Urothelium cell line (cell line): ENCODE results near the gene SAFB2.

Experiments used
- DNase-seq: peaks from one replicate; pipeline ENCODE4 v3.0.0; 2011; ENCODE audit warnings: low spot score, mixed read lengths
- FAIRE-seq: peaks from 2 replicates; lab custom pipeline; 2011; peaks lifted over from hg19 to GRCh38; lab: Jason Lieb, UNC

The SAFB2 gene

DNA sequence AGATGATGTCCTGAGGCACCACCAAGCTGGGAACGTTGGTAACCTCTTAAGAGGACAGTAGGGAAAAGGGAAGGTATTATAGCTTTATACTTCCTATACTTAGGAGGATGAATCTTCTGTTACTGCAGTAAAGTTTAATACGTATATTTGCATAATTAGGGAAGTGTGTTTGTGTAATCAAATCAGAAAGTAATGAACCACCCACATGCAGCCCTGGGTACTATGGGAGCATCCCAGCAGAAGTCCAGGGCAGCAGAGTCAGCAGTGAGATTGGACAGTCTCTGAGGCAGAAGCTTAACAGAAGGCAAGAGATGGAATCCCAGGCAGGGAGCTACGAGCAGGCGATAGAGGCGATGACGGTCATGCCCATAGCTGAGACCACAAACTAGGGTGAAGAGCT lies 12.9 kb upstream of the SAFB2 start:
- DNase-seq (no peak), FAIRE-seq (no peak)

DNA sequence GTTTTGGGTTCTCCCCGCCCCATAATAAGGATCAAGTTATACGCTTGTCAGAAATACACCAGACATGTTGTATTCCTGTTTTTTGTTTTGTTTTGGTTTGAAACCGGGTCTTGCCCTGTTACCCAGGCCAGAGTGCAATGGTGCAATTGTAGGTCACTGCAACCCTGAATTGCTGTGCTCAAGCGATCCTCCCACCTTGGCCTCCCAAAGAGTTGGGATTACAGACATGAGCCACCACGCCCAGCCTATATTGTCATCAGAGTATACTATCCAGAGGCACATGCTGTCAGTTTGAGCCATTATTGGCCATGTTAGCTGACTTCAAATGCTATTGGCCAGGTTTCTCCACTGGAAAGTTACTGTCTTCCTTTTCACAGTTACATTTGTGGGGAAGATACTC lies 10.1 kb upstream of the SAFB2 start:
- FAIRE-seq: no peak
- no peak for DNase-seq

DNA sequence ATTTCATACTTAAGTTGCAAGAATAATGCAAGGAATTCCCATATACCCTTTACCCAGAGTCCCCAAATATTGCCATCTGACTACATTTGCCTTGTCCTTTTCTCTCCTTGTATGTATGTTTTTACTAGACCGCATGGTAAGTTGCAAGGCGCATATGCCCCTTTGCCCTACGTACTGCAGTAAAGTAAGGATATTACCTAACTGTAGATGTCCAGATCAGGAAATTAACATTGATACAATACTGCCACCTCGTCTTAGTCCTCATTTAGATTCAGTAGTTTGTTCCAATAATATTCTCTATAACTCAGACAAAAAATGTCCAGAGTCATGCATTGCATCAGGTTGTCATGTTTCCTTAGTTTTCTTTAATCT lies 9.7 kb upstream of the SAFB2 start:
- DNase-seq: no peak
- no peak for FAIRE-seq

DNA sequence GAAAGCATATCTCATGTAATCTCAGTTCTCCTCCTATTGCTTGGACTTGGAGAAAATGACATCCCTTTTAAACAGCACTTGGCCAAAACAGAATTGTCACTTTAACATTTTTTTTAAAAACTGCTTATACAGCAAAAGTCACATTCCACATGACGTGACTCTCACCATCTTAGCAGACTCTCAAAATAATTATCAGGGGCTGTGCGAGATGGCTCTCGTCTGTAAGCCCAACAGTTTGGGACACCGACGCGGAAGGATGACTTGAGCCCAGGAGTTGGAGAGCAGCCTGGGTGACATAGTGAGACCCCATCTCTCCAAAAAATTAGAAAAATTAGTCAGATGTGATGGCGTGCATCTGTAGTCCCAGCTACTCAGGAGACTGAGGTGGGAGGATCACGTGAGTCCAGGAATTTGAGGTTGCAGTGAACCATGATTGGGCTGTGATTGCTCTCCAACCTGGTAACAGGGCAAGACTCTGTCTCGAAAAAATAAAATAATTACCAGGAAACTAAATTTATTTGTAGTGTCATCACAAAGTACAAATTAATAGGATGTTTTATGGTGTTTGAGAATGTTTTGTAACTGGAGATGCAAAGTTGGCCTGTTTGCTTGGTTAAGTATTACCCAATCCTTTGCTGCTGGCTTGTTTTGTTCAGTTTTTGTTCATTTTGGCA lies 9.1 kb upstream of the SAFB2 start:
- FAIRE-seq: no peak
- no peak for DNase-seq

DNA sequence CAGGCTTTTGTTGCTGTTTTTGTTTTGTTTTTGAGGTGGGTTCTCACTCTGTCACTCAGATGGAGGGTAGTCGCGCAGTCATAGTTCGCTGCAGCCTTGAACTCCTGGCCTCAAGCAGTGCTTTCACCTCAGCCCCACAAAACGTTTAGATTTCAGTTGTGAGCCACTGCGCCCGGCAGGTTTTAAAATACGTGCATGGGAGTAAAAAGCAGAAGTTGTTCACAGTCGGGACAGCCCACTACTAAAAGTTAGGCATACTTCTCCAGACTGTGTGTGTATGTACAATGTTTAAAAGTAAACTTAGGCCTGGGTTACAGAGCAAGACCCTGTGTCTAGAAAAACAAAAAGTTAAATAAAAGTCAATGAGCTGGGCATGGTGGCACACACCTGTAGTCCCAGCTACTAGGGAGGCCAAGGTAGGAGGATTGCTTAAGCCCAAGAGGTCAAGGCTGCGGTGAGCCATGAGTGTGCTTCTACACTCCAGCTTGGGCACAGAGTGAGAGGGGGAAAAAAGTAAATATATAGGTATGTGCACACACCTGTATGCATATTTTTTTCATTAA lies 6.4 kb upstream of the SAFB2 start:
- FAIRE-seq: no peak
- DNase-seq: no peak

DNA sequence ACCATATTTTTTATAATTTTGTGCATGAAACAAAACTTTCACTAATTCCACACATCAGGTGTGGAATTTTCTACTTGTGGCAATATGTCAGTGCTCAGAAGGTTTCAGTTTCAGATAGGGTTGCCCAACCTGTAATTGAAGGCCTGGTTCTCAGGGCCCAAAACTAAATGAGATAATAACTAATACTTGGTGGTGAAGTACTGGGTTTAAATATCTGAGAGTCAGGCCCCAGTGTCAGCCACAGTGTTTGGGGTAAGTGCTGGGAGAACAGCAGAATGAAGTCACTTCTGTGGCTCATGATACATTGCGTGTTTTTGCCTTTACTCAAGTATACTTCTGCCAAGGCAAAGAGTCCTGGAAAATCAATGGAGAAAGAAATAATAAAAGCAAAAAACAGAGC lies 5.9 kb upstream of the SAFB2 start:
- FAIRE-seq (no peak), DNase-seq (no peak)

DNA sequence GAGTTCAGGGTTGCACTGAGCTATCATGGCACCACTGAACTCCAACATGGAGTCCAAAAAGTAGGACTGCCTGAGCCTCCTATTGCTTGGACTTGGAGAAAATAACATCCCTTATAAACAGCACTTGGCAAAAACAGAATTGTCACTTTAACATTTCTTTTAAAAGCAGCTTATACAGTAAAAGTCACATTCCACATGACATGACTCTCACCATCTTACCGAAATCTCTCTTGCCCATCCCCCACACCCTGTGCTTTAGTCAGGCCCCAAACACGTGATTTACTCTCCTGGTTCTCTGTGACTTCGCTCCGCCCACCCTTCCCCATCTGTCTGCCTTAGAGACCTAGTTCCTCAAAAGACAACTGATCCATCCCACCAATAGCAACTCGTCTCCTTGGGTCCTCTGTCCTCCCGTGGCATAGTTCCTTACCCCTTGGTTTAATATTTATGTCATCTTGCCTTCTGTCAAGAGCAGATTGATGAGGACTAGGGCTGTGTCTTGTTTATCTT lies 4.9 kb upstream of the SAFB2 start:
- FAIRE-seq (no peak), DNase-seq (no peak)

DNA sequence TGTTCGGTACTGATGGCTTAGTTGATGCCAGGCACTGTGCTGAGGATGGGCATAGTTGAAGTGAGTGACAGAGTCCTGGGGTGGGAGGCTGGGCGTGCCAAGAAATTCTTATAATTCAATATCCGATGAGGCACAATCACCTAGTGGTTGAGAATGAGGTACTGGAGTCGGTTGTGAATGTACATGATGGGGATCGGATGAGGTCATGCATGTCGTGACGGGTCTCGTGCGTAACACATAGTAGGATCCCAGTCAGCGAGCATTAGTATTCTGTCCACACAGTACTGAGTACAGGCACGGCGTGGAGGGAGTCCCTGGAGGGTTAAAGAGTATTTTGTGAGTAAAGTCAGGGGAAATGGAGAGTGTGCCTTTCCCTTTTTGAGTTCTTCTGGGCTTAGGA lies 3.1 kb upstream of the SAFB2 start:
- no peak for FAIRE-seq
- no peak for DNase-seq

DNA sequence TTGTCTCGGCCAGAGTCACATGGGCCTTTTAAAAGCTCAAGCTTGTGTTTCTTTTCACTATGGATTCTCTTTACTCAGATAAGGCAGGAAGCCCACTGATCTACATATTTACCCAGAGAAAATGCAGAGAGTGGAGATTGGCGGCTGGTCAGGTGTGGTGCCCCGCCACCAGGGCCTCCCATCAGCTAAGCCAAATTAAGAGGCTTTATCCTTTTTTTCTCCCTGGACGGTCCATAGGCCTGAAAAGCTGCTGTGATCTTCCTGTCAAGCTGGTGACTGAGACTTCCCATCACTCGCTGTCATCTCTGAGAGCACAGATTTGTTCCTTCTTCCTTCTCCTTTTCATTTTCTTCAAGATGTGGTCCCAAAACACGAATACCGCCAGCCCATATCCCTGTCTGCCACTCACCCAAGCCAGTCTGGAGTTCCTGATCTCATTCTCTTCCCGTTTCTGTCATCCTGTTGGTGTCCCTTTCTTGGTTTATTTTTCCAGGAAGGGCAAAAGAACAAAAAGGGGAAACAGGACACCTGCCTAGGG lies 2.2 kb upstream of the SAFB2 start:
- DNase-seq: no peak
- no peak for FAIRE-seq

DNA sequence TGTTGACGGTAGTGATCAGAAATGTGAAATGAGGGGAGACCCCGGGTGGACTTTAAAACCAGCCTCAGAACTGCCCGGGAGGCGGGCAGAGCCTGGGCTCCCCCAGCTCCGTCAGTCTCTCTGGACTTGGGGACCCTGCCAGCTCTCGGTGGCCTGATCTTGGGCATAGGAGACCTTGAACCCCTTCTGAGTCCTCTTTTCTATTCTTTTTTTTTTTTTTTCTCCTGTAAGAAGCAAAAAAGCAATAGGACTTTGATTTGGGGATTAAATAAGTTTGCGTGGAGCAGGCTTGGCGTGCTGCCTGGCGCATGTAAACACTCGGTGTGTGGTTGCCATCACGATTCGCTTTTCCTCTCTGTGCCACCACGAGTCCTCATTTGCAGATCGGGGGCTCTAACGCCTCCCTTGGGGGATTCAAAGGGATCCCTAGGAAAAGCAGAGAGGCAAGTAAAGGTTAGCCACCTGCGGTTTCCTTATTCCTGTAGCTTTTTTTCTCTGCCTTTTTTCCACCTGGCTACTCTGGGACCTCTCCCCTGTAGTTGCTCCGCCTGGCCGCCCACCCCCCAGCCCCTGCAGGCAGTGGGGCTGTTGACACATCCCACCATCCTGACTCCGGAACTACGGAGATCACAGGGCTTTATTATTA lies 1.6 kb upstream of the SAFB2 start:
- FAIRE-seq: no peak

DNA sequence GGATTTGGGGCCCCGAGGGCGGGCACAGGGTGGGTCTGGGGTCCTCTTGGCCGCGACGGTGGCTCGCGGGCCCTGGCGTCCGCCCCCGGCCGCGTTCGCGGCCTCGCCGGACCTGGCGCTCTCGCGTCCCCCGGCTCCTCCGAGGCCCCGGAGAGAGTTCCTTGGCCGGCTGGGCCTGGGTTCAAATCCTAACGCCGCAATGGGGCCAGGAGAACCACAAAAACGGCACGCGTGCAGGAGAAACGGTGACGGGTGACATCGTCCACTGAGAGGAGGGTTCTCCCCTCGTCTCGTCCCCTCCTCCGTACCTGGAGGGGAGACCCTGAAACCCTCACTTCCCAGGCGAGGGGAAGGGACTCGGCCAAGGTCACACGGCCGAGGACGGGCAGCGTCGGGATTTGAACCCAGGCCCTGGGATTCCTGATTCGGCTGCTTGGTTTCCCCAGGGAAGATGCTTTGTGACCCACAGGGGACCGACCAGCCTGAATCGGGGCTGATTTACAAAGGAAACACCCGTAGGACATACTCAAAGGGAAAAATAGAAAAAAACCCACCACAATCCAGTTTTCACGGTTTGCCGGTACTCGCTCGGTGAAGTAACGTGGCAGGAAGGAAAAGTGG lies 931 bp upstream of the SAFB2 start:
- FAIRE-seq (no peak), DNase-seq (no peak)

More for the DNA sequence above, 1.6 kb upstream of the SAFB2 start:
- no peak for DNase-seq

DNA sequence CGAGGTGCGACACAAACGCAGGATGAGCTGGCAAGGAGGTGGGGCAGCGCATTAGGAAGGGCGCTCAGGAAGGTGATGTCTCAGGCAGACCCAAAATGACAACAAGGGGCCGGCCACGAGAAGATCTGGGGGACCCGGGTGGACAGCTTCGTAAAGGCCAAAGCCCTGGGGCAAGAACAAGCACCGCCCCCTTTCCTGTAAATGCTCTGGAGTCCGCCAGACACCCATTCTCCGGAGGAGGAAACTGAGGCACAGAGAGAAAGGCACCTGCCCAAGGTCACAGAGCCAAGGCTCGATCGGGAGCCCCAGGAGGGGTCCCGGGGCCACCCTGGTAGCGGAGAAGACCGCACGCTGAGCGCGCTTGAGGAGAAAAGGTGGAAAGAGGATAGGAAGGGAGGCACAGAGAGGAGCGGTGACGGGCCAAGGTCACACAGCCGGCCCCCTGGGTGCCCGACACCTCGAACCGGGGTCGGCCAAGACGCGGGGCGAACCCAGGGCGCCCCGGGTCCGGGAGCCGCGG lies 571 bp downstream of the SAFB2 start:
- FAIRE-seq (no peak), DNase-seq (no peak)

DNA sequence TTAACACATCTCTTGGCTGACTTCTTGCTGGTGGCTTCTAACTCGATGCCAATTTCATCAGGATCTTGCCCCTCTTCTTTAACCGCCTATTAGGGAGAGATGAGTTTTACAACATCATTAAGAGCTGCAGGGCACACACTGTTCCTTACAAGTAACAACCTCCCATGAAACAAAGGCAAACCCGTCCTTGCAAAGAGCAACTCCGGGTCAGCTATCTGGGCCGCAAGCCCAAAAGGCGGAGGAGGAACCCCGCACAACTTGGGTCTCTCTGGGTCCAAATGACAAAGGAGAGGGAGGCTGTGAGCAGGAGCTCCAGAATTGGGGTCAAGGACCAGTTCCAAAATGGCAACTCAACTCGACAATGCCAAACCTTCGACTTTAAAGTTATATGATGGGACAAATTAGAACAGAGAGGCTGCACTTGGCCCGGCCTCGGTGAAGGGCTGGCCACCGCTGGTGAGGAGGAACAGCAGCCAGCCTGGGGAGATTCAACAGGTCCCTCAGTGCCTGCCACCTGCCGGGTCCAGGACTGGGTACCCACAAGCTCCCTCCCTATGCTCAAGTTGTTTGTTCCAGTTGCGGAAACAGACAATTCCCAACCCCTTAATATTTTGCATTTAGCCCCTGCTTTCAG lies 1.1 kb downstream of the SAFB2 start:
- FAIRE-seq (no peak), DNase-seq (no peak)

DNA sequence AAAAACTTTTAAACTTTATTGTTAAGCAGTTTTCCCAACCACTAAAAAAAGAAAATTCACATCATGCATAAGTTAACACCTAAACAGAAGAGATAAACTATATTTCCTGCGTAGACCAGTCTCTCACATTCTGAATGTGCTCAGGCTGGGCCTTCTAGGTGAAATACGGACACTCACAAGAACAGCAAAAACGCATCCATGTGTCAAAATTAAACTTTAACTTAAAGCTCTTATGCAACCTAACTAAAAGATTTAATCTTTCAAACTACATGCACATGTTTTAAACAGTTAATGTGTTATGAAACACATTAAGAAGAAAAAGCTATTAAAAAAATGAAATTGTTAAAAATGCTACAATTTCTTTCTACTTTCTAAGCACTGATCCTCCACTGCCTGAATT lies 2.6 kb downstream of the SAFB2 start:
- no peak for FAIRE-seq

DNA sequence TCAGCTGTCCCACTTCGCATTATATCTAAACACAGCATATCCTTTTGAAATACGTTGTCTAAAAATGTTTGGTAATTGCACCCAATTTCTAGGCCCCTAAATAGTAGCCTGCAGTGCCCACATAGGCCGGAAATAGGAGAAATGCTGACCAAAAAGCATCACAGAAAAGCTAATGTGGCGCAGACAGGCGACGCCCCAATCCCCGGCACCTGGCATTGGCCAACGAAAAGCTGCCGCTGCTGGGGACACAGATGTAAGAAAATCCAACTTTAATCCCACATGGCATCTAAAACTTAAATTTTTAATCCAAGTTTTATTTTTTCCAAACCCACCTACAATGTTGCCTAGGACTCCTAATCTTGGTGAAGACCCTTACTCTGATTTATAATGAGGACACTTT lies 4.0 kb downstream of the SAFB2 start:
- FAIRE-seq (no peak), DNase-seq (no peak)

More for the DNA sequence above, 2.6 kb downstream of the SAFB2 start:
- DNase-seq: no peak

DNA sequence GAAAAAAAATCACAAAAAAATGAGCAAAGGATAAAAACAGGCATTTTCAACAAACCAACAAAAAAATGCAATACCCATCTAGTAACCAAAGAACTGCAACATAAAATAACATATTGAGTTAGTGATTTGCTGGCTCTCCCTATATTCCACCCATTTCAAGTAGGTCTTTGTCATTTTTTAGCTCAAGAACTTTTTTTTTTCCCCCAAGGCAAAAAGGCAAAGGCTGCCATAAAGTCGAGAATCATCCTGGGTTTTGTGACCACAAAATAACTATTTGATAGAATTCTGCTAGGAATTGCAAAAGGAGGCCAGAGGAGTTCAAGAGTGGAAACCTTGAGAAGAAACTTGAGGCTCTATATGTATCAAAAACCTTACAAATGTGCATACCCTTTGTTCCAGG lies 5.5 kb downstream of the SAFB2 start:
- no peak for DNase-seq
- no peak for FAIRE-seq

DNA sequence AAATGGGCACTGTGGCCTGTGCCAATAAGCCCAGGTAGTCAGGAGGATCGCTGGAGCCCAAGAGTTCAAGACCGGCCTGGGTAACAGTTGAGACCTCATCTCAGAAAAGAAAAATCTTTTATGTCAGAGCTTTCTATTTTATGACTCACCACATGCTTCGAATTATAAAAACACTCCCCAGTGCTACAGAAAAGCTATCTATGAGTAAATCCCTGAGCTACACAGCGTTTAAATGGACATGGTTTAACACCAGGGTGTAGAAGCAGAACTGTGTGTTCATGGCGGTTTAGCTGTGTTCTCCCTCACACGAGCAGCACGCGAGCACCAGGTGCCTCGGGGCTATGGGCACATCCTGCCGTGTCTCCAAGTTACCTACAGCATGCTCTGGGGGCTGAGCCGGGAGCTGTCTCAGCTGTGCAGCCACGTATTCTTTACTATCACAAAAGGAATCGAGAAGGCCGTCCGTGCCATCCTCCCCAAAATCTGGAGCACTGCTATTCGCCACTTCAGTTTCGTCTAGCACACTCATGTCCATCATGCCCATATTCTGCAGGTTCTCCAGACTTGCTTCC lies 6.7 kb downstream of the SAFB2 start:
- DNase-seq (no peak), FAIRE-seq (no peak)

DNA sequence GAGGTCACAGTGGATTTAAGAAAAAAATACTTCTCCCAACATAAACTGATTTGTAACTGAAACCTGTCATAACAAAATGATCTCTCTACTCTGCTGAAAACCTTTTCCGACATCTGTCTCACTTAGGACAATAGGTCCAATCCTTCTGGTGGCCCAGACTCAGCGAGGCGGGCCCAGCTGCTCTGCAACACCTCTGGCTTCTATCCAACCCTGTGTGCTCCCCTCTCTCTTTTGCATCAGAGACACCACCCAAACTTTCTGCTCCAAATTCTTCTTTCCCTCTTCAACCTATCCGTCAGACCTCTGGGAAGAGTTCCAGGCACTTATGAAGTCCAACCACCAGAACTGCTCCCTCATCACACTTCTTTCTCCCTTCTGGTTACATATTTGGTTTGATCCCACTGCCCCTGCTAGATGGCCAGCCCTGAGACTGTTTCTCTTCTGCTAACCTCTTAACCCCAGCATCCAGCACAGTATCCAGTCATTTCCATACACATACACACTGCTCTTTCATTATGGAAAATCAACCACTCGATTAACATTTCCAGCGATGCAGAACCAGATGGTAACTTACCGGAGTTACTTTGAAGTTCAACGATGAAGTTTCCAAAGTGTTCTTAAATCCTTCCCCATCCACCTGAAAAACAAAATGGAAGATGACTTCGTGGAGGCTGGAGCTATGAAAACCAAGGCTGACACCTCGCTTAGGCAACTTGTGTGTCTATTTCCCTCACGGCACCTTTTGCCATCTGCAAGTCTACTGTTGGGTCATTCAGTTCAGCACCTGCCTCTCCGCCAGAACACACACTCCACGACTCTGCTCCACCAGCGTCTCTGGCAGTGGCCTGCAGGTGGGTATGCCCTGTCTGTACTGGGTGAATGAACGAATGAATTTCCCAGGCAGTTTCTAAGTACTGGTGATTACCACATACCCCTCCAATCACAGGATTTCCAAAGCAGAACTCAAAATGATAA lies 9.4 kb downstream of the SAFB2 start:
- FAIRE-seq: no peak
- no peak for DNase-seq

DNA sequence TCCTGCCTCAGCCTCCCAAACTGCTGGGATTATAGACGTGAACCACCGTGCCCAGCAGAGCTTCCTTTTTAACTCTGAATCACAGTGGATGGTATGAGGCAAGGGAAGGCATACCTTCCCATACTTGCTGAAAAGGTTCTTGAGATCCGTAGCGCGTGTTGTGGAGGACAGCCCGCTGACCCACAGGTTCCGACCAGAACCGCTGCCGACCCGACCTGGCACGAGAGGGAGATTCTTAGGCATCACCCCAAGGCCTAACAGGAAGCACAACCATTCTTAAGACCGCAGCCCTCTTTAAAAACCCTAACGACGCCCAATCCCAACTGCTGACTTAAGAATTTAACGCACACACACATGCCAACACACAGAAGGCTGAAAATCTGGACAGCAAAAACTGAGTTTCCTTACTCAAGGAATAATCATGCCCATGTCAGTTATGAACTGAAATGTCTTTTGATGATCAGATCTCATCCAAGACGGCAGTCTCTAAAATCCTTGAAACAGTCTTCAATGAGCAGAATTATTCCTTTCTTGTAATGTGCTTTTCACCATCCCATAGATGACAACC lies 12.6 kb downstream of the SAFB2 start:
- DNase-seq (no peak), FAIRE-seq (no peak)
